Stimulated activated CD4-positive, alpha-beta T cell treated with anti-CD3 and anti-CD28 coated beads, Interleukin-2, amount 100 ng/mL, for 4 hours (primary cell): ENCODE measurements around the gene TBC1D20.
"Not testable (repeated sequence)": the region's sequence is repeated elsewhere in the genome, so short reads cannot be mapped to it uniquely, and the experiment has no call there.

Experiments used
- DNase-seq: peaks from one replicate; pipeline ENCODE4 v3.0.0-alpha.2; 2020; ENCODE audit warnings: low read depth

TBC1D20 gene

DNA sequence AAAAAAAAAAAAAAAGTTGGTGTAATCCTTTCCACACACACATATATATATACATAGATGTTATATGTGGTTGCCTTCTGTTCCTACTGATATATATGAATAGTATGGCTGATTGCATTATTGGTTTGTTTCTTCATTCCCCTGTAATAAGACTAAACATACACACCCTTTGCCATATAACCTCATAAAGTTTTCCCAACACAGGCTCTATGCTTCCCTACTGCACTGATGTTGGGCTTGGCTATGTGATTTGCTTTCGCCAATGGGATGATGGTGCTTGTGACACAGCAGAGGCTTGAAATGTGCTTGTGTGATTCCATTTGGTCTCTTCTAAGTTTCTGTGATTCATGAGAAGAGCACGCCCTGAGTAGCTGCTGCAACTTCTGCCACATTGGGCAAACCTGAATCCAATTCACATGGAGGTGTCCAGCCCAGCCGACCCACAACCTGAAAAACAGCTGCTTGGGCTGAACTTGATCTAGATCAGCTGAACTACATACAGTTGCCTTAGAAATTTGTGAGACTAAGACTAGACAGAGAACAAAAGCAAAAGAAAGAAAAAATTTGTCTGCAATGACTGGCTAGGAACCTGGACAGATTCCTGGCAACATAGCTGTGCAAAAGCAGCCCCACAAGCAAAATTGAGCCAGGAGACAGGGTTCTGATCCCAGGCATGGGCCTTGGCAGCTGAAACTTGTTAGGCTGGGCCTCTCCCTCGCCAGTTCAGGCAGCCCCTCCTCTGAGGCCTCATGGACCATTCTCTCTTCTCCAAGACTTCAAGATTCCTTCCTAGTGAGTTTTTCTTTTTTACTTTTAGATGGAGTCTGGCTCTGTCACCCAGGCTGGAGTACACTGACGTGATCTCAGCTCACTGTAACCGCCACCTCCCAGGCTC, 13.4 kb upstream of the TBC1D20 start:
- DNase-seq = no peak

DNA sequence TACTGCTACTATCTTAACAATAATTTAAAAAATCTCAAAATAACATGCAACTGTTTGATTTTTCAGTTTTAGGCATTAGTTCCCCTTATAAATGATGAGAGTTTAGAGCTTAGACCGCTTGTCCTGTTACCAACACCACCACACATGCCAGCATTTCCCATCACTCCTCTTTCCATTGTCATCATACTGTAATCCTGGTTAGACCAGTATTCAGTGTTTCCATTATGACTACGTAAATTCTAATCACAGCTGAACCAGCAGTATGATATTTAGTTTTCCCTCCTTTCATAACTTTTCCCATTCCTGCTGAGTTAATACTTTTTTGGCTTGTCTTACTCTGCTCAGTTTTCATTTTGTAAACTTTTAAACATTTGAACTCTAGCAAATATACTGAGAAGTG, 12.2 kb upstream of the TBC1D20 start:
- DNase-seq = no peak

DNA sequence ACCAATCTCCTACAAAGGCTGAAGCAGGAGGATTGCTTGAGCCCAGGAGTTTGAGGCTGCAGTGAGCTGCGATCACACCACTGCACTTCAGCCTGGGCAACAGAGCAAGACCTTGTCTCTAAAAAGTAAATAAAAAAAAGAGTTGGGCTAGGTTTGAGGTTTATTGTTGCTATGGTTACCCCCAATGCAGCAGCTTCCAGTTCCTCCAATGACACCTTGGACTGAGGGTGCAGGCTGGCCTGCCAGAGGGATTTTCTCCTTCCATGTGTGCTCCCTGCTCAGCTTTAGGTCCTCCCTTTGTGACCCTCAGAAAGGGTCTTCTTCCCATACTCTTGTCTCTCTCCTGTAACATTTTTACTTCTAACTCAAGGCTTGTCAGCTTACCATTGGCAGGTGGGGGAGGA, 10.6 kb upstream of the TBC1D20 start:
- DNase-seq = no peak

DNA sequence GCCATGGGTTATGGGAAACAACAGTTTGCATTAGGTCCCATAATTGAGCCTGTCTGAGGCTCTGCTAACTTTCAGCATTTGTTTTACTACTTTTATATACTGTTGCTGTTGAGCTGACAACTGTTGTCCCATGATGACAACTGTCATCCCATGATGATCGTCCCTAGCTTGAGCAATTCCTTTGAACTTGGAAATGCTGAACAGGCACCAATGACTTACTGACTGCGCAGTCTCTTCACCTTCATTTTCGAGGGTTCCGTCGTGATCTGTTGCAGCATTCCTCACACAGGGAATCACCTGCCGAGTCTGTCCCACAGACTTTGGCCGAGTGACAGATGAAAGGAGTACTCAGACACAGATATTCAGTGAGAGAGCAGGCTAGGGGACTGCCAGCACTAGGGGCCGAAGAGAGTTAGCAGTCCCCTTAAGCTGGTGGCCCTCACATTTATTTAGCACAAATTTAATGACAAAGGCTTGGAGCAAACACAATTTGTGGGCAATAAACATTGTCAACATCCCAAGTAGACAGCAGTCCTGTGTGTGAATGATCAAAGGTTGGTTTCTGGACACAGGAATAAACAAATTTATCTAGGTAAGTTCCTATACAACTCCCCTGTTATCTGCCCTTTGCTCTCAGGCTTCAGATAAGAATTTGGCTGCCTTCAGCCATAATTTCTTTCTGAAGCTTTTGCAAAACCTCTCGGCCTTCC, 10.0 kb upstream of the TBC1D20 start:
- DNase-seq = no peak

DNA sequence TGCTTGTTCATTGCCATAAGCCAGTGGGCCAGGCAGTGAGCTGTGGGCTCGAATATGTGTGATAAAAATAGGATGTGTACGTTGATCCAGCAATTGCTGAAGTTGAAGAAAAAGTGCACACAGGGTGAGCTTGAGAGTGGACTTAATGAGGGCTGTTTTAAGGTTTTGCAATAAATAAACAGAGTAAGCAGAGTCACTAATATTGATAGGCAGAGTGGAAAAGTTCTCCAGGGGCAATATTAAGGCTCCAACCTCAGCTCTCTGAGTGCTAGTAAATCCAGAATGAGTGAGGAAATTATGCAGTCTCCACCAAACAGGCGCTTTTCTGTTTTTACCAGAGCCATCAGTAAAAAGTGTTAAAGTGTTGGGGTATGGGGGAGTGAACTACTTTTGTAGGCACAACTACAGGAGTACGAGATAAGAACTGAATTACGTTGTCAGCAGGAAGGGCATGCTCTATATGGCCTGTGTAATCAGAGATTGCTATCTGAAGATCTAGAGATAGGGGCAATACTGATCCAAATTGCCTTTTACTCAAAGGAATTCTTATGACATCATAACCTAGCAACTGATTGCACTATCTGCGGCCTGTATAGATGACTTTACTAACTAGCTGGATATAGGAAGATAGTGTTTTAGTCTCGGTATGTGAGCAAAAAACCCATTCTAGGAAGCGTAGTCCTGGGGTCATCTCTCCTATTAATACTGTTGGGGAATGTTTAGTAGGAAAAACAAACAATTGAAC, 7.6 kb upstream of the TBC1D20 start:
- DNase-seq = no peak

DNA sequence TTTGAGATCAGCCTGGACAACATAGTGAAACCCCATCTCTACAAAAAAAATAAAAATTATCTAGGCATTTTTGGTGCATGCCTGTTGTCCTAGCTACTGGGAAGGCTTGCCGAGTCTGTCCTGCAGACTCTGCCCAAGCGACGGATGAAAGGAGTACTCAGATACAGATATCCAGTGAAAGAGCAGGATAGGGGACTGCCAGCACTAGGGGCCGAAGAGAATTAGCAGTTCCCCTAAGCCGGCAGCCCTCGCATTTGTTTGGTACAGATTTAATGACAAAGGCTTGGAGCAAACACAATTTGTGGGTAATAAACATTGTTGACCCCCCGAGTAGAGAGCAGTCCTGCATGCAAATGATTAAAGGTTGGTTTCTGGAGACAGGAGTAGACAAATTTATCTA, 5.4 kb upstream of the TBC1D20 start:
- no peak for DNase-seq

DNA sequence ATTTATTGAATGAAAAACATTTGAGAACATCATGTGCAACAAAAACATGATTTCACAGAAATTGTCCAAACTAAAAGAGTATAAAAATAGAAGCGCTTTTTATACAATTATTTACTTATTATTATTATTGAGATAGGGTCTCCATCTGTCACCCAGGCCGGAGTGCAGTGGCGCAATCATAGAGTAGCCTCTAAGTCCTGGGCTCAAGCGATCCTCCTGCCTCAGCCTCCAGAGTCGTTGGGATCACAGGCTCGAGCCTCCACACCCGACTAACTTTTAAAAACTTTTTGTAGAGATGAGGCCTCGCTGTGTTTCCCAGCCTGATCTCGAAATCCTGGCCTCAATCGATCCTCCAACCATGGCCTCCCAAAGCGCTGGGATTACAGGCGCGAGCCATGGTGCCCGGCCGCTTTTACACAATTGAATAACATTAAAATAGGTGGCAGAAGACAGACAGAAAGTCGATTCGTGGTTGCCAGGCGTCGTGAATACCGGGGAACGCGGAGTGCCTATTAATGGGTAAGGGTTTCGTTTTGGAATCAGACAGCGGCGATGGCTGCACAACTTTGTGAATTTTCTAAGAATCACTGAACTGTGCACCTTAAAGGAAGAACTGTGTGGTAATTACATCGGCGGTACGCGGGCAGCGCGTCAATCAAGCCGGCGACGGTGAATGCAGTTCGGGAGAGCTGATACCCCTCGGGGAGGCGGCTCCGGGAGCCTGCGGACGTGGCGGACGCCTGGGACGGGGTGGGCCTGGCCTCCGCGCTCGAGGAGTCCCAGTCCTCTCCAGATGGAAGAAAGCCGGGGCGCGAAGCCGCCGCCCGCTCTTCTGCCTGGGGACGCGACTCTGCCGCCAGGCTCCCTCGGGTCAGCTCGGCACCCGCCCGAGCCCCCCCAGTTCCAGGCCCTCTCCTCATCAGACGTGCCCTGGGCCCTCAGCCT, 807 bp downstream of the TBC1D20 start:
- peak; percentile 33 for DNase-seq

DNA sequence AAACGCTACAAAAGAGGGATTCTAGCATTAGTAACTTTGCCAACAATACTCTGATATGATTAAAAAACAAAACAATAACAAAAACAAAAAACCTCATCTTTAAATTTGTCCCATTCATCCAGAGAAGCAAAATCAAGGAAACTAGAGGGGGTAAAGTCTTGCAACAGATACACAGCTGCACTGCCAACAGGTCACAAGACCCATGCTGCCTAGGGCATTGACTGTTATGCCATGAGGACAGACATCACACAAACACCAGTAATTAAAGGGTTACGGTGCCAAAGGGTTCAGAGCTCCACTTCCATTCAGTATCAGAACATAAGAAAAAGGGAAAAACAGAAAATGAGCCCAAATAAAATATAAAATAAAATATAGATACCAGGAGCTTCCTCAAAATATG, 1.6 kb downstream of the TBC1D20 start:
- DNase-seq = no peak

DNA sequence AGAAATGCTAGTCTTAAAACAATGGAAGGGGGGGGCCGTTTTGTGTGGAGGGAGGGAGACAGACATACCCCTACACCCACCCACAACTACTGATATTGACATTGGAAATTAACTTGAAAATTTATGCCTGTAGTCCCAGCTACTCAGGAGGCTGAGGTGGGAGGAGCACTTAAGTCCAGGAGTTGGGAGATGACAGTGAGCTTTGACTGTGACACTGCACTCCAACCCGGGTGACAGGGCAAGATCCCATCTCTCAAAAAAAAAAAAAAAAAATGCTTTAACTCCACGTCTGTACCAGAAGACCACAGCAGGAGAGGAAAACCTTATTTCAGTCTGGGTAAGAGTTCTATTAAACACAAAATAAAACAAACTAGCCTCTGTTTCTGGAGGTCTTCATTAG, 2.2 kb downstream of the TBC1D20 start:
- DNase-seq = no peak

DNA sequence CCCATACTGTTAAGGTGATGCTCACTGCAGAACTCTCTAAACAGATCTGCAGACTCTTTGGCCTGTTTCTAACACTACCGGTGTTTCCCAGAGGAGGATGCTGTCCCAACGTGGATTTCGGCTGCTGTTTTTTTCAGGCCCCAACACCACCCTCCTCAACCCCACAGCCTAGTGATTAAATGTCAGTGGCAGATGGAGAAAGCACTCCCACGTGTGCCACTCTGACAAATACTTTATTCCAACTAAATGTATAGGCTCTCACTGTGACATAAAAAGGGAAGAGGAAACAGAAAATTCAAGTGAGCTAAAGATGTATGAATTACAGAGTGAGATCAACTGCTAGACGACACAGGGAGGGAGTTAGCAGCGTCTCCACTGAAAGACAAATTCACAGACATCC, 3.6 kb downstream of the TBC1D20 start:
- DNase-seq = no peak

DNA sequence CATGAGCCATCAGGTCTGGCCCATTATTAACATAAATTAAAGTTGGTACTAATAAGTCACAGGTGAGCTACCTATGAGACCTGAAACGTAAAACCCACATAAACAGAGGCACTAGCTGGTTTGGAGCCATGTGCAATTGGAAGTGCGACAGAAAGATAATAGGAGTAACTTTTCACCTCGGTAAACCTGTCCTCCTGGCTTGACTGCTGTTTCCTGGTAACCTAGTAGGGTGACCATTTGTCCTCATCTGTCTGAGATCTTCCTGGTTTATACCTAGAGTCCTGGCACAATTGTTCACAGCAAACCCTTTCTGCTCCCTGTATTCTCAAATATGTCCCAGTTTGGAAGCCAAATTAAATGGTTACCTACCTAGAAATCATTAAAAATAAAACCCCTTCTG, 7.4 kb downstream of the TBC1D20 start:
- DNase-seq = no peak

DNA sequence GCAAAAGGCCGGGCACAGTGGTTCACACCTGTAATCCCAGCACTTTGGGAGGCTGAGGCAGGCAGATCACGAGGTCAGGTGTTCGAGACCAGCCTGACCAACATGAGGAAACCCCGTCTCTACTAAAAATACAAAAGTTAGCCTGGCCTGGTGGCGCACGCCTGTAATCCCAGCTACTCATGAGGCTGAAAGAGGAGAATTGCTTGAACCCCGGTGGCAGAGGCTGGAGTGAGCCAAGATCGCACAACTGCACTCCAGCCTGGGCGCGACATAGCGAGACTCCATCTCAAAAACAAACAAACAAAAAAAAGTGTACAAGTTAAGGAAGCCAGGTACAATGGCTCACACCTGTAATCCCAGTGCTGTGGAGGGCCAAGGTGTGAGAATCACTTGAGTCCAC, 10.3 kb downstream of the TBC1D20 start:
- not testable (repeated sequence) for DNase-seq

DNA sequence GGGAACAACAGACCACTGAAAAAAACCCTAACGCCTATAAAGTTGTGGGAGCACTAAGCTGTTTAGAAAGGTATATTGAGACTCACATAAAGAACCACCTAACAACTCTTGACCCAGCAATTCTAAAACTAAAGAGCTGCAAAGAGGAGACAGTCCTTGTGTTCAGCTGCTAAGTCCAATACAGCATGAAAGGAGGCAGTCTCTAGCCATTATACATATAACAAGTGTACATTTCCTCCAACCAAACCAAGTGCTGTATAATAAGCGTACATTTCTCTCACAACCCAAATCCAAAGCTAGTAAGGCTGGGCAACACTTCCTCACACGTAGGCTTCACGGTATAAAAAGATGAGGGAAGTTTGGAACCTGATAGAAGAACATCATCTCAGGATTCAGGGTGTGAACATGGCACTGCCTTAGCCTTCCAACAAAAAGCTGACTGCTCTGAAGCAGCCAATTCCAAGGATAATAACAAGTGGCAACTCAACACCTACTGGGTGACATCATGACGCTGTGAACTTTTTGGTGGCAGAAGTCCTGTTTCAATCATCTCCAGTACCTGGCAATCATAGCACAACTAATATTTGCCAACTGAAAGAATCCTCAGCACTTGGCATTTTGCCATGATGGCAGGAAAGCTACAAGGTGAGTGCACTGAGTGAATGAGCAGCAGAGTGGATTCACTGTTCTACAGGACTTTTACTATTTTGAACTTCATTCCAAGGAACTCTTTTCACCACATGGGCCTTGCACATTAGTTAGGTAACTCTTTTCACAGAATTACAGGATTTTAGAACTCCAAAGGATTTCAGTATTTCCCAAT, 16.6 kb downstream of the TBC1D20 start:
- DNase-seq = no peak

DNA sequence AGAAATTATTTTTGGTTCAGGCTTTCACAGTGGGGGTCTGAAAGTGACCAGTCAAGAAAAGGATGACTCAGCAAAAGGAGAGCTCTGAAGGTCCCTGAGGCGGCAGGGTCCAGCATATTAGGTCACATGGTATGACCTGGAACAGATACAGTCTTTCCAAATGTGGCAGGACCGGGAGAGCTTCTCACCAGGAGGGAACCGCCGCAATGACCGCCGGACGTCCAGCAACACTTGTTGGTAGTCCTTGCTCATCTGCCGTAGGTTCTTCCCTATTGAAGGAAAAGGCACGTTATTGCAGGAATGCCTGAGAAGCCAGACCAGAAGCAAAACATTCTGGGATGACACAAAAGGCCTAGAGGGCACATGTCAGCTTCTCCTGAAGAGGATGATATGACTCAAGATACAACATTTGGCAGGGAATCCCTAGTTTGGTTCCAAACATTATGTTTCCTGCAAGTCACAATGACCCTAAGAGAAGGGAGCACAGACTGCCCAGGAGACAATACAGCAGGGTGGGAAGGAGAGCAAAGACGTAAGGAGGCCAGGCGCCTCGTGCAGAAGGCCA, 17.4 kb downstream of the TBC1D20 start:
- no peak for DNase-seq

DNA sequence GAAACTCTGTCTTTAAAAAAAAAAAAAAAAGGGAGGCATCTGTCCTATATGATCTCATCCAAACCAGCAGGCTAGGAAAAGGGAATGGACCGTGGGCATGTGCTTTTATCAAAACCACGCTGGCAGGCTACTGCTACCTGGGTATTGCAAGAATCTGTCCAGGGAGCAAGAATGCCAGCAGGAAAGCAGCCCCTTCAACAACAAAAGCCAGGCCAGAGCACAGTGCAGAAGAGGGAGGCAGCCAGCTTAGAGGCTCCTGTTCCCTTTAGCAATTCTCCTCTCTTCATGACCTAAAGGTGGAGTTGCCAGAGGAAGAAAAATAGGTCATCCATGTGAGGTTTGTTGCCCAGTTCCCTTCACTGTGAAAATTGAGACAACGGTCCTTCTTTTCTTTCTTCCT, 18.2 kb downstream of the TBC1D20 start:
- no peak for DNase-seq

DNA sequence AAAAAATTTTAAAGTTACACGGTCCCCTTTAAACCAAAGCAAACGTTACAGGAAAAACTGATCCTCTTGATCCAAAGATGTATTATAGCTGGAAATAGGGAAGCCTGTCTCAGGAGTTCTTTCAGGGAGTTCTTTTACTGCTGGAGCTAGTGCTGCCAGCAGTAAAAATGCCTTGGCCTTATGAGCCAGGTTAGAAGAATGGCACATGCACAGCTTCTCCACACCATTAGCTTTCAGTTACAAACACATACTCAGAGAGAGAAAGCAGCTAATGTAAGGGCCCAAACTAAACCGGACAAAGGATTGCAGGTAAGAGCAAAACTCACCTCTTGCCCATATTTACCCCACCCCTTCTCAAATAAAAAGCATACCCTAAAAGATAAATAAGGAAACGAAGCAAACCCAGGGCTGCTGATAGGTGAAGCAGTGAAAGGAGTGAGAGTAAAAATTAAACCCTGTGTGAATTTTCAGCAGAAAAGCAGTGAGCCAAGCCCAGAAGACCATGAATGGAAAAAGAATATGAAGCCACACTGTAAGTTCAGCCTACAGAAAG, 19.0 kb downstream of the TBC1D20 start:
- DNase-seq = no peak

DNA sequence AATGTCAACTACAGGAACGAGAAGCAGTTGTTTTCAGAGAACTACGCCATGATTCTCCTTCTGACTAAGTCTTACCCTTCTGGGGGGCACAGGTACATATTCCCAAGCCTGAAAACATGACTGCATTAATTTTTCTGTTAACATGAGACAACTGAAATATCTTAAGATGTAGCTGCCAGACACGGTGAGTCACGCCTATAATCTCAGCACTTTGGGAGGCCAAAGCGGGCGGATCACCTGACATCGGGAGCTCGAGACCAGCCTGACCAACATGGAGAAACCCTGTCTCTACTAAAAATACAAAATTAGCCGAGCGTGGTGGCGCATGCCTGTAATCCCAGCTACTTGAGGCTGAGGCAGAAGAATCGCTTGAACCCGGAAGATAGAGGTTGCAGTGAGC, 21.7 kb downstream of the TBC1D20 start:
- DNase-seq = no peak

DNA sequence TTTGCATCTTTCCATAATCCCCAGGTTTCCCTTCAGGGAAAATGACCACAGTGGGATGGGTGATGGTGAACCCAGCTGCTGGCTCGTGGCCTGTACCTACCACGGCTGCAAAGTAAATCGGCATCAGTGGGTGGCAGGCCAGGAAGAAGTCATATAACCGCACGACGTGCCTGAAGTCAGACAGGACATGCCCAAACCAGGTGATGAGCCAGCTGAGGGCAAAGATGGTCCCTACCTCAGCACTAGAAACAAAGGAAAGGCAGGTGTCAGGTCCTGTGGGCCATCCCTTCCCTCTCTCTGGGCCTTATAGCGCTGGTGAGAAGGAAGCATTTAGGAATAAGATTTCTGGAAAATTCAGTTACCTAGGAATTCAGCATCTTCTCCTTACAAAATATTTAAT, 22.2 kb downstream of the TBC1D20 start:
- no peak for DNase-seq

DNA sequence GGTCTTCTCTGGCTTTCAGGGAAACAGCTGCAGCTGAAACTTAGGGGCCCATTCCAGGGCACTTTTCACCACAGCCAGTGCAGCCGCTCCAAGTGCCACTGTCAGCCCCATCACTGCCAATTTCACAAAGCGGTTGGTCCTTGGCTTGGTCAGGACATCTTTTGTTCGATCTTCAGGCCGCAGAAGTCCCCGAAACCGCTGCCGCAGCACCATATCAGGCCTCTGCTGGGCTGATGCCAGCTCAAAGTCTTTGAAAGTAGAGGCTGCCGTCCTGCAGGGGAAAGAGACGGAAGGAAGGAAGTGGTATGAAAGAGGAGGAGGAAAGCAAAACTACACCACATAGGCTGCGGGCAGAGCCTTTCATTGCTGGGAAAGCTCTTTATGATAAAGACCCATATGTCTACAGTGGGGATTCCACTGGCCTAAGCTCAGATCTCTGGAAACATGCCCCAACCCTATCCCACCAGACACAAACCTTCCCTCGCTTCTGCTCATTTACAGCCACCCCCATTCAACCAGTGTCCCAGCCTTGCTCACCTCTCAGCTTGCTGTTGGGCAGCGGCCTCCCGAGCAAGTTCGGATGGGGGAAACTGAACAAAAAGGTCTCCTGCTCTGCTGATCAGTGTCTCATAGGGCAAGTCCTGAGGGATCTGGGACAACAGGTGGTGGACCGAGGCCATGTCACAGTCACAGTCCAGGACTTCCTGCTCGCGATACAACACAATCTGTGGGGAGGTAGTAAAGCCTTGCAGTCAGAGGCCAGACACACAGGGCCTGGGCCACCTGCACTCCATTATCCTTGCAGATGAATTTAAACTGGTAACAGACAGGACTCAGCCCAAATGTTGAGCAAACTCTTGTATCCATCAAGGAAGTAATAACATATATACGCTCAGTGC, 23.5 kb downstream of the TBC1D20 start:
- peak; percentile 34 for DNase-seq
